GM12872 (cell line): Measurements from ENCODE around the gene ERG.

Experiments
- TF ChIP-seq, protein P1 (sequence below): IDR thresholded peaks from 3 replicates; pipeline ENCODE4 v1.5.1; 2011; ENCODE audit warnings: low read depth, mild to moderate bottlenecking, low read length, moderate library complexity; ENCODE audit not compliant: insufficient read depth

Gene ERG

DNA sequence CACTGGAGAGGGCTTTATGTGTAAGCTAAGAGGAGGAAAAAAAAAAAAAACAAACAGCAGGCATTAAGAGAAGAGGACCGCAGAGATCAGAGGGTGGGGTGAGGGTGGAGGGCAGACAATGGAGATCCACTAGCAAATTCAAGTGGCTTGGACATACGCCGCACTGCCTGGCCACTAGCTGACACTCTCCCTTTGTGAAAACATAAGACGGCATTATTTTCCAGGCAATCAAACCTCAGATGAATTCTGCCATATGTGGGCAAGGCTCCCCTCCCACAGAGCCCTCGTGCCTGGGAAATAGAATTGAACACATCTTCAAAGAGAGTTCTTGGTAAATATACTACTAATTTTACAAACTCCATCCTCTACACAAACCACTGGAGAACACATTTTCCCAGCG lies 53.6 kb downstream of the ERG start:
- TF ChIP-seq, protein P1, sequence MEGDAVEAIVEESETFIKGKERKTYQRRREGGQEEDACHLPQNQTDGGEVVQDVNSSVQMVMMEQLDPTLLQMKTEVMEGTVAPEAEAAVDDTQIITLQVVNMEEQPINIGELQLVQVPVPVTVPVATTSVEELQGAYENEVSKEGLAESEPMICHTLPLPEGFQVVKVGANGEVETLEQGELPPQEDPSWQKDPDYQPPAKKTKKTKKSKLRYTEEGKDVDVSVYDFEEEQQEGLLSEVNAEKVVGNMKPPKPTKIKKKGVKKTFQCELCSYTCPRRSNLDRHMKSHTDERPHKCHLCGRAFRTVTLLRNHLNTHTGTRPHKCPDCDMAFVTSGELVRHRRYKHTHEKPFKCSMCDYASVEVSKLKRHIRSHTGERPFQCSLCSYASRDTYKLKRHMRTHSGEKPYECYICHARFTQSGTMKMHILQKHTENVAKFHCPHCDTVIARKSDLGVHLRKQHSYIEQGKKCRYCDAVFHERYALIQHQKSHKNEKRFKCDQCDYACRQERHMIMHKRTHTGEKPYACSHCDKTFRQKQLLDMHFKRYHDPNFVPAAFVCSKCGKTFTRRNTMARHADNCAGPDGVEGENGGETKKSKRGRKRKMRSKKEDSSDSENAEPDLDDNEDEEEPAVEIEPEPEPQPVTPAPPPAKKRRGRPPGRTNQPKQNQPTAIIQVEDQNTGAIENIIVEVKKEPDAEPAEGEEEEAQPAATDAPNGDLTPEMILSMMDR: no peak

DNA sequence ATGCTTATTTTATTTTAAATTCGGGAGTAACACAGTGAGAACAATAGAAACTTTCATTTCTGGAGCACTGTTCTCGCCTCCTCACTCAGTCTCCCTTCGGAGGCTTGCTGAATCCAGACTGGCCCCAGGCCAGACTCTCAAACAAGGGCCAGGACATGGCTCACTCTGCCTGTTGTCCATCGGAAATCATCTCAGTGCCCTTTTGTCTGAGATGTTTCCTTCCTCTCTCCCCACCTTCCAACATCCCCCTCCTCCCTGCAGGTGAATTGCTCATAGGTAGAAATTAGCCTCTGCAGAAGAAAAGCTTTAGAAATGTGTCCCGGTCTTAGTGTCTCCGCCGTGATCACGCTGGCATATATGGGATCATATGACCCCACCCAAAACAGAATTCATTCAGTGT lies 55.2 kb downstream of the ERG start:
- TF ChIP-seq, protein P1: no peak

DNA sequence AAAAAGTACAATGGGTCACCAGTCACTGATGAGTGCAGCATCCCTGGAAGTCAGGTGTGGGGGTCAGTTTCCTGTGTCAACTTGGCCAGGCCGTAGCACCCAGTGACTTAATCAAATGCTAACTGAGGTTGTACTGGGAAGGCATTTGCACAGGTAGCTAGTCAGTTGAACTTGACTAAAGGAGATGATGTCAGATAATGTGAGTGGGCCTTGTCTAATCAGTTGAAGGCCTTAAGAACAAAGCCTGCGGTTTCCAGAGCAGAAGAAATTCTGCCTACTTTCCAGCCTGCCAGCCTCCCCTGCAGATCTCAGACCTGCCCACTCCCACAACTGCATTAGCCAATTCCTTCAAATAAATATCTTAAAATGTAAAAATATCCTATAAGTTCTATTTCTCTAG lies 57.1 kb downstream of the ERG start:
- TF ChIP-seq, protein P1: no peak

DNA sequence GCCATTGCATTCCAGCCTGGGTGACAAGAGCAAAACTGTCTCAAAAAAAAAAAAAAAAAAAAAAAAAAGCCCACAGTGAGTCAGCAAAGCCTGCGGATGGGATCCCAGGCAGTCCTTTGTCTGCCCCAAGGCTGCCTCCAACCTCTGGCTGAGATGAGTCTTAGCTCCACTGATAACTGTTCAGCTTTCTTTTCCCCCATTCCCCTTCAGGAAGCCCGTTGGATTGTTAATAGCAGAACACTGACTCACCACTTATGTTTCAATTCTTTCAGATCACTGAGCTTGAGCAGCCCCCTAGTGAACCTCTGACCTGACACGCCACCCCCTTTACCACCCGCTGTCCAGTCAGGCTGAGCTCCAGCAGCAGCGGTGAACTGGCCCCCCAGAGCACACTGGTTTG lies 57.5 kb downstream of the ERG start:
- TF ChIP-seq, protein P1: no peak

DNA sequence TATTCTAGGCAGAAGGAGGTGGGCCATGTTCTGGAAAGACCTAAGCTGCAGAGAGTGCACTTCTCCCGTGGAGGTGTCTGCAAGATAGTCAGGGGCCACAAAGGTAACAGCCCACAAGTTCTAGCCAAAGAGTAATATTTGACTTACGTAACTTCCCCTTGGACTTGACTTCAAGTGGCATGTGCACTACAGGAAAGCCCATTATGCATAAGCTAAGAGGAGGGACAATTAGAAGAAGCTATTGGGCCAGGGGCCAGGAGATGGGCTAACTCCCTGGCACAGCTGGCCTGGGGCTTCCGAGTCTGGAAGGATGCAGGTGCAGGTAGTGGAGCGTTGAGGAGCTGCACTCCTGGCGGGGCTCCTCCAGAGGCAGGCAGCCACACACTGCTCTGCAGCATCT lies 58.3 kb downstream of the ERG start:
- TF ChIP-seq, protein P1: no peak

DNA sequence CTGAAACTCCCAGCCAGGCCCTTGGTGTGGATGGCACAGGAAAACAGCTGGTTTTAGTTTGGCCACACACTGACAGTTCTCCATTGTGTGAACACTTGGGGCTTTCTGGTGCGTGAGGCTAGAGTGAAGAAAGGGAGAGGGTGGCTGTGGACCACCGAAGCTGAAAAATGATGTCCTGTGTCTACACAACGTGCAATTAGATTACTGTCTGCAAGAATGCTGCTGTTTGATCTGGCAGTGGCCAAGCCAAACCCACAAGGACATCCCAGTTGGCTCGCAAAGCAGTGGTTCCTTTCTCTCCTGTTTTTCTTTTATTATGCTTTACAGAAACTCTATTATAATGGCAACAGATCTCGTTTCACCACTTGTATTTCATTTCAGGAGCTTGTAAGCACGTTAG lies 58.9 kb downstream of the ERG start:
- TF ChIP-seq, protein P1: no peak

DNA sequence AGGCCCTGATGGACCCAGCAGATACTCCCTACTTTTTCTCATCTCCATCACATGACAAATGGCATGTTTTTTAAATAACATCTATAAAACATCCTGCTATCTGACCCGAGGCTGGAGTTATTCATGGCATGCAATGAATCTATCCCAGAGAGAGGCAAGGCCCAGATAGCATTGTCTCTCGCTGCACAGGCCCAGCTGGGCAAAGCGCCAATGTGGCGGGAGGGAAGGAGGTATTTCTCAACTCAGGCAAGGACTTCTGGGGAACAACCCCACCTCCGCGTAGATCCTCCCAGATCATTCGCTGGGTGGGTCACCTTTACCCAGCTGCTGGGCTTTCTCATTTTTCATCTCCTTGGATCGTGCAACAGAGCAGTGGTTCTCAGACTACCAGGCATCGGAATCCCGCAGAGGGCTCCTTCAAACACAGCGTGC lies 59.8 kb downstream of the ERG start:
- TF ChIP-seq, protein P1: no peak

DNA sequence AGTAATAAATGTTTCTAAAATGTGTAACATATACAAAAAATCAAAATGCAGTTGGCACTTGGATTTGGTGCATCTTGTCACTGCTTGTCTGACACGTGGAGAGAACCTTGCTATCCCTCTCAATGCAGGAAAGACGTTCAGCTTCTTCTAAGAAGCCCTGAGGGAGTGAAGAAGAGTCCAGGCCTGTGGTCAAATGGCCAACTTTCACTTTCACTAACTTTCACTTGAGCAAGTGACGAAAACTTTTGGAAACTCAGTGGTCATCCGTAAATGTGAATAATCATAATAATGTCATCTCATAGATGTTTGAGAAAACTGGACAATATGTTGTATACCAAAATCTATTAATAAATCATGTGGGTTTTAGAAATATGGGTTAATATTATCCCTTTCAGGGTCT lies 61.9 kb downstream of the ERG start:
- TF ChIP-seq, protein P1: no peak
